Measurements from ENCODE around the gene DPYD.

- no peak for TF ChIP-seq CTCF (IDR thresholded peaks at IDR 0.05)
- TF ChIP-seq POLR2A (IDR thresholded peaks at IDR 0.05), result no peak
Measured at GRCh38 chr1:97929874-97930851, 9.3 kb upstream of the DPYD start.

All from ovary (tissue), 3 donors.